ENCODE results near the gene ZNHIT2.
"Not testable (repeated sequence)": the region's sequence is repeated elsewhere in the genome, so short reads cannot be mapped to it uniquely, and the experiment has no call there.

ZNHIT2 gene

GRCh38 chr11:65117206-65118096, at the start of gene ZNHIT2:
Gene ZNHIT2, minus strand, starts transcription at chr11:65117701. Its CDS starts 48 bp downstream, at chr11:65117653.
- peak; percentile 98 for DNase-seq

GRCh38 chr11:65166893-65167292, 49.4 kb upstream of the ZNHIT2 start:
- no peak for DNase-seq

- no peak for DNase-seq
Measured at GRCh38 chr11:65165410-65166317, 48.2 kb upstream of the ZNHIT2 start.

GRCh38 chr11:65163684-65164083, 46.2 kb upstream of the ZNHIT2 start:
- DNase-seq = no peak

- no peak for DNase-seq
Measured at GRCh38 chr11:65160643-65161042, 43.1 kb upstream of the ZNHIT2 start.

- no peak for DNase-seq
Measured at GRCh38 chr11:65159012-65159411, 41.5 kb upstream of the ZNHIT2 start.

- no peak for DNase-seq
Measured at GRCh38 chr11:65157336-65157735, 39.8 kb upstream of the ZNHIT2 start.

- no peak for DNase-seq
Measured at GRCh38 chr11:65156926-65157325, 39.4 kb upstream of the ZNHIT2 start.

GRCh38 chr11:65156256-65156655, 38.8 kb upstream of the ZNHIT2 start:
- DNase-seq = no peak

- no peak for DNase-seq
Measured at GRCh38 chr11:65152122-65152521, 34.6 kb upstream of the ZNHIT2 start.

GRCh38 chr11:65151331-65151899, 33.9 kb upstream of the ZNHIT2 start:
- no peak for DNase-seq

- peak; percentile 63 for DNase-seq
Measured at GRCh38 chr11:65150509-65151299, 33.2 kb upstream of the ZNHIT2 start.

- DNase-seq = not testable (repeated sequence)
Measured at GRCh38 chr11:65150131-65150508, 32.6 kb upstream of the ZNHIT2 start.

GRCh38 chr11:65148657-65149056, 31.2 kb upstream of the ZNHIT2 start:
- no peak for DNase-seq

- DNase-seq = no peak
Measured at GRCh38 chr11:65147352-65148075, 30.0 kb upstream of the ZNHIT2 start.

- no peak for DNase-seq
Measured at GRCh38 chr11:65141896-65142494, 24.5 kb upstream of the ZNHIT2 start.

GRCh38 chr11:65136515-65137096, 19.1 kb upstream of the ZNHIT2 start:
- no peak for DNase-seq

GRCh38 chr11:65135633-65136145, 18.2 kb upstream of the ZNHIT2 start:
- no peak for DNase-seq

- peak; percentile 99 for DNase-seq
Measured at GRCh38 chr11:65134952-65135632, 17.6 kb upstream of the ZNHIT2 start.
